SK-N-SH treated with all-trans-retinoic acid at 6 μM for 48 hours (cell line): Measurements from ENCODE around the gene KCNK17.

Experiments used
- ATAC-seq: fragments of 200-7000 bp; cut with Tn5 transposase; 3 replicates; pipeline ENCODE4 v1.9.1; 2020; ENCODE audit warnings: mild to moderate bottlenecking, moderate library complexity
- BACH2 ChIP-seq: fragments of 250-450 bp; sonication (Bioruptor Pico); IDR thresholded peaks from 2 replicates; pipeline ENCODE4 v1.9.0; 2021; ENCODE audit warnings: mild to moderate bottlenecking, borderline replicate concordance
- CREB5 ChIP-seq: fragments of 250-450 bp; sonication (Bioruptor Pico); IDR thresholded peaks from 2 replicates; pipeline ENCODE4 v1.5.1; 2020; ENCODE audit warnings: low read depth, mild to moderate bottlenecking, moderate library complexity
- CSDC2 ChIP-seq: fragments of 250-450 bp; sonication (Bioruptor Pico); IDR thresholded peaks from 2 replicates; pipeline ENCODE4 v1.5.0; 2020; ENCODE audit warnings: mild to moderate bottlenecking, moderate library complexity
- CSRNP3 ChIP-seq: fragments of 250-450 bp; sonication (Bioruptor Pico); IDR thresholded peaks from 2 replicates; pipeline ENCODE4 v1.5.1; 2021; ENCODE audit warnings: mild to moderate bottlenecking, moderate library complexity
- ESRRG ChIP-seq: fragments of 250-450 bp; sonication (Bioruptor Pico); IDR thresholded peaks from 2 replicates; pipeline ENCODE4 v1.6.1; 2021; ENCODE audit warnings: mild to moderate bottlenecking
- GLIS3 ChIP-seq: fragments of 250-450 bp; sonication (Bioruptor Pico); IDR thresholded peaks from 2 replicates; pipeline ENCODE4 v1.5.0; 2020; ENCODE audit warnings: mild to moderate bottlenecking, moderate library complexity
- ISL1 ChIP-seq: fragments of 250-450 bp; sonication (Bioruptor Pico); IDR thresholded peaks from 2 replicates; pipeline ENCODE4 v2.1.2; 2022; ENCODE audit warnings: mild to moderate bottlenecking, moderate library complexity
- OSR1 ChIP-seq: fragments of 250-450 bp; sonication (Bioruptor Pico); IDR thresholded peaks from 2 replicates; pipeline ENCODE4 v1.8.0; 2022; ENCODE audit warnings: moderate library complexity, mild to moderate bottlenecking, inconsistent platforms
- PATZ1 ChIP-seq: fragments of 250-450 bp; sonication (Bioruptor Pico); IDR thresholded peaks from 2 replicates; pipeline ENCODE4 v1.8.0; 2020; ENCODE audit warnings: mild to moderate bottlenecking, moderate library complexity, borderline replicate concordance
- POU6F1 ChIP-seq: fragments of 250-450 bp; sonication (Bioruptor Pico); IDR thresholded peaks from 2 replicates; pipeline ENCODE4 v1.8.0; 2021; ENCODE audit warnings: low read depth, mild to moderate bottlenecking, moderate library complexity, borderline replicate concordance
- PPARA ChIP-seq: fragments of 250-450 bp; sonication (Bioruptor Pico); IDR thresholded peaks from 2 replicates; pipeline ENCODE4 v1.5.0; 2020; ENCODE audit warnings: mild to moderate bottlenecking, borderline replicate concordance
- RARB ChIP-seq: fragments of 250-450 bp; sonication (Bioruptor Pico); IDR thresholded peaks from 2 replicates; pipeline ENCODE4 v1.8.0; 2021; ENCODE audit warnings: mild to moderate bottlenecking, moderate library complexity
- SNAI2 ChIP-seq: fragments of 250-450 bp; sonication (Bioruptor Pico); IDR thresholded peaks from 2 replicates; pipeline ENCODE4 v1.5.0; 2020; ENCODE audit warnings: mild to moderate bottlenecking, moderate library complexity
- TCF4 ChIP-seq: fragments of 250-450 bp; sonication (Bioruptor Pico); IDR thresholded peaks from 2 replicates; pipeline ENCODE4 v1.8.0; 2021; ENCODE audit warnings: mild to moderate bottlenecking, moderate library complexity, borderline replicate concordance
- TOX ChIP-seq: fragments of 250-450 bp; sonication (Bioruptor Pico); IDR thresholded peaks from 2 replicates; pipeline ENCODE4 v1.8.0; 2021; ENCODE audit warnings: mild to moderate bottlenecking, moderate library complexity, borderline replicate concordance
- TSHZ2 ChIP-seq: fragments of 250-450 bp; sonication (Bioruptor Pico); IDR thresholded peaks from 2 replicates; pipeline ENCODE4 v1.5.0; 2020; ENCODE audit warnings: mild to moderate bottlenecking, moderate library complexity
- ZC3H10 ChIP-seq: fragments of 250-450 bp; sonication (Bioruptor Pico); IDR thresholded peaks from 2 replicates; pipeline ENCODE4 v1.5.1; 2021; ENCODE audit warnings: mild to moderate bottlenecking, moderate library complexity
- ZFP3 ChIP-seq: fragments of 250-450 bp; sonication (Bioruptor Pico); IDR thresholded peaks from 2 replicates; pipeline ENCODE4 v1.5.0; 2020; ENCODE audit warnings: mild to moderate bottlenecking, moderate library complexity
- ZFP30 ChIP-seq: fragments of 450-650 bp; formaldehyde crosslinking; IDR thresholded peaks from 2 replicates; pipeline ENCODE4 v1.5.0; 2022; ENCODE audit warnings: mild to moderate bottlenecking, moderate library complexity
- ZNF565 ChIP-seq: fragments of 450-650 bp; formaldehyde crosslinking; conservative IDR thresholded peaks from 2 replicates; pipeline ENCODE4 v1.5.0; 2020; ENCODE audit warnings: low read depth, mild to moderate bottlenecking, moderate library complexity
- ZNF70 ChIP-seq: fragments of 450-650 bp; formaldehyde crosslinking; IDR thresholded peaks from 2 replicates; pipeline ENCODE4 v1.5.0; 2020; ENCODE audit warnings: mild to moderate bottlenecking, moderate library complexity
- ZNF8 ChIP-seq: fragments of 450-650 bp; formaldehyde crosslinking; IDR thresholded peaks from 2 replicates; pipeline ENCODE4 v1.5.0; 2020; ENCODE audit warnings: mild to moderate bottlenecking, moderate library complexity

KCNK17 gene

GRCh38 chr6:39309942-39310531 lies 4.2 kb downstream of the KCNK17 start:
- TF ChIP-seq CREB5 (CRISPR knock-in tag) (no peak), RARB (CRISPR knock-in tag) (no peak), BACH2 (CRISPR knock-in tag) (no peak), TCF4 (CRISPR knock-in tag) (no peak), PATZ1 (CRISPR knock-in tag) (no peak), ZNF70 (CRISPR knock-in tag) (no peak), ZNF8 (CRISPR knock-in tag) (no peak)
- peak; percentile 96 for ATAC-seq

- TF ChIP-seq BACH2 (CRISPR knock-in tag): no peak
- TF ChIP-seq CSRNP3: no peak
- no peak for TF ChIP-seq ZFP3
- TF ChIP-seq OSR1 (CRISPR knock-in tag): no peak
- TF ChIP-seq ZFP30 (CRISPR knock-in tag): no peak
- no peak for TF ChIP-seq TCF4 (CRISPR knock-in tag)
- no peak for TF ChIP-seq ESRRG (CRISPR knock-in tag)
- TF ChIP-seq CSDC2 (CRISPR knock-in tag): no peak
- no peak for TF ChIP-seq GLIS3 (CRISPR knock-in tag)
- no peak for TF ChIP-seq RARB (CRISPR knock-in tag)
- TF ChIP-seq ISL1: no peak
- TF ChIP-seq TOX: no peak
- no peak for TF ChIP-seq PPARA (CRISPR knock-in tag)
- TF ChIP-seq SNAI2 (CRISPR knock-in tag): no peak
- no peak for TF ChIP-seq POU6F1
- TF ChIP-seq ZNF70 (CRISPR knock-in tag): no peak
- no peak for TF ChIP-seq ZC3H10 (CRISPR knock-in tag)
- no peak for ATAC-seq
Observed at GRCh38 chr6:39307462-39307861, 6.8 kb downstream of the KCNK17 start.

- TF ChIP-seq SNAI2 (CRISPR knock-in tag): no peak
- no peak for TF ChIP-seq RARB (CRISPR knock-in tag)
- TF ChIP-seq ESRRG (CRISPR knock-in tag): no peak
- no peak for TF ChIP-seq PATZ1 (CRISPR knock-in tag)
- no peak for TF ChIP-seq ZNF8 (CRISPR knock-in tag)
- TF ChIP-seq OSR1 (CRISPR knock-in tag): no peak
- TF ChIP-seq CSDC2 (CRISPR knock-in tag): no peak
- no peak for TF ChIP-seq BACH2 (CRISPR knock-in tag)
- TF ChIP-seq TCF4 (CRISPR knock-in tag): no peak
- TF ChIP-seq ZFP30 (CRISPR knock-in tag): no peak
- TF ChIP-seq TSHZ2 (CRISPR knock-in tag): no peak
- TF ChIP-seq ZNF565 (CRISPR knock-in tag): no peak
- no peak for TF ChIP-seq ZNF70 (CRISPR knock-in tag)
- TF ChIP-seq TOX: no peak
- no peak for TF ChIP-seq ZFP3
- TF ChIP-seq ZC3H10 (CRISPR knock-in tag): no peak
- no peak for ATAC-seq
Observed at GRCh38 chr6:39304951-39305350, 9.3 kb downstream of the KCNK17 start.
